ENCODE results near the gene LENEP. TPM values are rescaled to one million over a fixed set of nuclear protein-coding genes. Genes with fewer than 3 reads are reported as not detected.

Gene LENEP
- total RNA-seq, 1 donor from 2014 or later, result not detected

- no peaks in the 10 kb centered on the region for H3K9me3 ChIP-seq
- intact Hi-C loops (cut with DNase I), result no loop called here
- H3K27ac ChIP-seq, result no peak overlapping the region
- no peak for DNase-seq (ENCODE audit: extremely low spot score in 2 of 2)
- H3K4me1 ChIP-seq, result peaks cover 11% of the 10 kb centered on the region
- H3K36me3 ChIP-seq, result no peaks in the 10 kb centered on the region
- H3K4me3 ChIP-seq, result no peak overlapping the region
- TF ChIP-seq POLR2AphosphoS5 (IDR thresholded peaks at IDR 0.05; ENCODE audit: insufficient read depth in 1 of 2, low read depth in 1 of 2) (no peak), CTCF (IDR thresholded peaks at IDR 0.05) (no peak)
- no peaks in the 10 kb centered on the region for H3K27me3 ChIP-seq
Measured at GRCh38 chr1:155030243-155030795, 36.9 kb downstream of the LENEP start.

DNA sequence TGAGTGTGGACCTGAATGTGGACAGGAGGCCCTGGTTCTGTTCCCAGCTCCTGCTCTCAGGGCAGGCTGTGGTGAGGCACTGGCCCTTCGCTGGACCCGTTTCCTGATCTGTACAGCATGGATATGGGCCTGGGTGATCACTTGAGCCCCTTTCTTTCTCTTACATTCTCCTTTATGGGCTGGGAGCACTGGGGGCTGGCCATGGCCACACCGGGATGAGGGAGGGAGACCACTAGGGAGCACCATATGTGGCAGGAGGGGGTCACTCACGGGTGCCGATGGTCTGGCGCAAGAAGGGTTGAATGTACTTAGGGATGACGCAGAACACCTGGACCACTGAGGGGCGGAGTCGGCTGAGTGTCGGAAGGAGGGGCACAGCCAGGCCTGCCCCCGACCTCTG lies 37.5 kb downstream of the LENEP start:
- Histone ChIP-seq H3K4me3 (no peak overlapping the region), H3K4me1 (peaks cover 11% of the 10 kb centered on the region), H3K27me3 (no peaks in the 10 kb centered on the region), H3K9me3 (no peaks in the 10 kb centered on the region), H3K27ac (no peak overlapping the region), H3K36me3 (no peaks in the 10 kb centered on the region)
- TF ChIP-seq POLR2A (IDR thresholded peaks at IDR 0.05), result no peak
- TF ChIP-seq POLR2AphosphoS5 (IDR thresholded peaks at IDR 0.05; ENCODE audit: insufficient read depth in 1 of 2, low read depth in 1 of 2), result no peak
- intact Hi-C loops (cut with DNase I), result no loop called here
- DNase-seq (ENCODE audit: extremely low spot score in 2 of 2), result no peak

- intact Hi-C loops (cut with DNase I), result no loop called here
- H3K36me3 ChIP-seq, result no peaks in the 10 kb centered on the region
- no peak for DNase-seq (ENCODE audit: extremely low spot score in 2 of 2)
- no peak for TF ChIP-seq POLR2AphosphoS5 (IDR thresholded peaks at IDR 0.05; ENCODE audit: insufficient read depth in 1 of 2, low read depth in 1 of 2)
- no peak for TF ChIP-seq POLR2A (IDR thresholded peaks at IDR 0.05)
- TF ChIP-seq CTCF (IDR thresholded peaks at IDR 0.05), result no peak
- H3K4me1 ChIP-seq, result peaks cover 20% of the 10 kb centered on the region
- H3K4me3 ChIP-seq, result no peak overlapping the region
- no peak overlapping the region for H3K27ac ChIP-seq
- no peaks in the 10 kb centered on the region for H3K9me3 ChIP-seq
- no peaks in the 10 kb centered on the region for H3K27me3 ChIP-seq
Measured at GRCh38 chr1:155032886-155033285, 39.5 kb downstream of the LENEP start.

- no peak for DNase-seq (ENCODE audit: extremely low spot score in 2 of 2)
- intact Hi-C loops (cut with DNase I), result no loop called here
- no peaks in the 10 kb centered on the region for H3K36me3 ChIP-seq
- no peak within 1 kb of the TSS for H3K4me3 ChIP-seq
- TF ChIP-seq CTCF (IDR thresholded peaks at IDR 0.05), result no peak
- TF ChIP-seq POLR2A (IDR thresholded peaks at IDR 0.05), result no peak
- no peak for TF ChIP-seq POLR2AphosphoS5 (IDR thresholded peaks at IDR 0.05; ENCODE audit: insufficient read depth in 1 of 2, low read depth in 1 of 2)
- peaks cover 20% of the 10 kb centered on the region for H3K4me1 ChIP-seq
- H3K27ac ChIP-seq, result no peak within 1 kb of the TSS
- no peaks in the 10 kb centered on the region for H3K9me3 ChIP-seq
- no peaks in the 10 kb centered on the region for H3K27me3 ChIP-seq
Measured at GRCh38 chr1:155033524-155033923, 40.1 kb downstream of the LENEP start, which contains the start of the genes DCST1 and DCST2. DCST1 (plus strand) TSS chr1:155033824; CDS start chr1:155034037, 213 bp downstream. DCST2 (minus strand) TSS chr1:155033781; CDS start chr1:155033701, 80 bp downstream.

DNA sequence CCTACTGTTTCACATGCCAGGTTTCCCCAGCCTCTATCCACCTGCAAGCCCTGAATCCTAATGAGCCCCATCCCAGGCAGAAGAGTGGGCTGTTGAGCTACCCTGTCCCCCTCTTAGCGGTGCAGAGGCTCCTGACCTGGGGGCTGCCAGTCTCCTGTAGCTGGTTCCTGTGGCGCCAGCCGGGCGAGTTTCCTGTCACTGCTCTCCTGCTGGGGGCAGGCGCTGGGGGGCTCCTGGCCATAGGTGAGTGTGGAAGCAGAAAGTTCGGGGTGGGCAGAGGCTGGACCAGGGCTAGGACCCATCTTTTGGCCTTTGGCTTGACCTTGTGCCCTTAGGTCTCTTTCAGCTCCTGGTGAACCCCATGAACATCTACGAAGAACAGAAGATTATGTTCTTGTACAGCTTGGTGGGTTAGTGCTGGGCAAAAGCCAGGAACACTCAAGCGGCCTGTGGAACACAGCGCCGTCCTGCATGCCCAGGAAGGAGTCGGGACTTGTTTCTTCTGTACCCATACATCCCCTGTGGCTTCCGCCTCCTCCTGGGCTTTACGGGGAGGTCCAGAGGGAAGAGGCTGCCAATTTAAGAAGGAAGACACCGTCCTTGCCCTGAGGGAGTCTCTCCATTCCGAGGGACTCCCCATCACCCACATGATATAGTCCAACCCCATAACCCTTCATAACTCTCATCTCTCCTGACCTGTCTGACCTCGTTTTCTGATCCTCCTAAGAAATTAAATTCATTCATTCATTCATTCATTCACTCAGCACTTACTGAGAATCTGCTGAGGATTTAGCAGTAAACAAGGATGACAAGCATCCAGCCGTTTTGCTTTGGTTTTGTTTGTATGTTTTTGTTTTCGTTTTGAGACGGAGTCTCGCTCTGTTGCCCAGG lies 41.2 kb downstream of the LENEP start:
- no peak overlapping the region for H3K27ac ChIP-seq
- no peak overlapping the region for H3K4me3 ChIP-seq
- no peak for DNase-seq (ENCODE audit: extremely low spot score in 2 of 2)
- no peak for TF ChIP-seq CTCF (IDR thresholded peaks at IDR 0.05)
- no peak for TF ChIP-seq POLR2AphosphoS5 (IDR thresholded peaks at IDR 0.05; ENCODE audit: insufficient read depth in 1 of 2, low read depth in 1 of 2)
- no peak for TF ChIP-seq POLR2A (IDR thresholded peaks at IDR 0.05)
- no peaks in the 10 kb centered on the region for H3K9me3 ChIP-seq
- peaks cover 29% of the 10 kb centered on the region for H3K4me1 ChIP-seq
- H3K36me3 ChIP-seq, result no peaks in the 10 kb centered on the region
- intact Hi-C loops (cut with DNase I), result no loop called here
- H3K27me3 ChIP-seq, result no peaks in the 10 kb centered on the region

All from vagina (tissue), 2 donors.